ENCODE data around the gene ACCSL. TPM values are rescaled to one million over a fixed set of nuclear protein-coding genes. Genes with fewer than 3 reads are reported as not detected.
A peak's percentile ranks its signal among the peaks of the same experiment; 100 is the strongest.

ACCSL gene
- total RNA-seq, 2 donors from 2014 or later = 0.15 to 0.78 TPM

DNA sequence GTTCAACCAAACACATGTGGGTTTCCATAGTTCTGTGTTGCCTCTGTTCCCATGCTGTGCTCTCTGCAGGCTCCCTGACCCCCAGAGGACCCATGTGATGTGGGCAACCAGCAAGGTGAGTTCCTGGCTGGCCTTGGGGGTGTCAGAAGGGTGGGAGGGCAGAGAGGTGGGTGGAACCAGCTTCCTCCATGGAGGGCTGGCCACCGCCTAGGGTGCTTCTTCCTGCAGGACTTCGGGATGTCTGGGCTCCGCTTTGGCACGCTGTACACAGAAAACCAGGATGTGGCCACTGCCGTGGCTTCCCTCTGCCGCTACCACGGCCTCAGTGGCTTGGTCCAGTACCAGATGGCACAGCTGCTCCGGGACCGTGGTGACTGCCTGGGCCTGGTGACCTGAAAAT lies 33.2 kb downstream of the ACCSL start:
- ATAC-seq = no peak
- Mint-ChIP-seq H3K27ac (no peak overlapping the region), H3K4me3 (no peak overlapping the region), H3K27me3 (no peaks in the 10 kb centered on the region), H3K36me3 (ENCODE audit: low read depth) (peaks cover 5% of the 10 kb centered on the region), H3K4me1 (no peaks in the 10 kb centered on the region)
- no peak for DNase-seq
- H3K9me3 ChIP-seq (ENCODE audit: control insufficient read depth, low read length, poor library complexity, severe bottlenecking) = no peaks in the 10 kb centered on the region

GRCh38 chr11:44082645-44083044 lies 34.9 kb downstream of the ACCSL start:
- no peaks in the 10 kb centered on the region for H3K9me3 ChIP-seq (ENCODE audit: control insufficient read depth, low read length, poor library complexity, severe bottlenecking)
- ATAC-seq = no peak
- Mint-ChIP-seq H3K4me1 (no peaks in the 10 kb centered on the region), H3K4me3 (no peak overlapping the region), H3K27me3 (no peaks in the 10 kb centered on the region), H3K36me3 (ENCODE audit: low read depth) (peaks cover 3% of the 10 kb centered on the region), H3K27ac (no peak overlapping the region)
- DNase-seq = no peak

GRCh38 chr11:44083433-44083832 lies 35.7 kb downstream of the ACCSL start:
- DNase-seq (no peak), ATAC-seq (no peak)
- H3K4me3 Mint-ChIP-seq = no peak overlapping the region
- peaks cover 4% of the 10 kb centered on the region for H3K36me3 Mint-ChIP-seq (ENCODE audit: low read depth)
- H3K9me3 ChIP-seq (ENCODE audit: control insufficient read depth, low read length, poor library complexity, severe bottlenecking) = no peaks in the 10 kb centered on the region
- no peaks in the 10 kb centered on the region for H3K4me1 Mint-ChIP-seq
- no peaks in the 10 kb centered on the region for H3K27me3 Mint-ChIP-seq
- H3K27ac Mint-ChIP-seq = no peak overlapping the region

DNA sequence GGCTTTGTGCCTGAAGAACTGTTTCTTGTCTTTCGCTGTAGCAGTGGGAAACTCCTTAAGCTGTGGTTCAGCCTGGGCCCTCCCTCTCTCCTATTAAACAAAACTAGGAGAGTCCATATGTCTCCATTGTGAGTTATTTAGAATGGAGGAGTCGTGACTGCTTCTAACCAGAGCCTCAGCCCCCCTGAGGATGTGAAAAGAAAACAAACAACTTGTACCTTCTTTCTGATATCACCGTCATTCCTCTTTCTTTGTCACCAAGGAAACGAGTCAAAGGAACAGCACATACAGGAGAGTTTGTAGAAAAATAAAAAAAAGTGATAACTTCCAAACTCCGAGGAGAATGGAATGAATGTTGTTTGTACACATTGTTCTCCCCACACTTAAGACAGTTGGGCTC lies 36.1 kb downstream of the ACCSL start:
- DNase-seq = no peak
- Mint-ChIP-seq H3K4me1 (peaks cover 1% of the 10 kb centered on the region), H3K27me3 (no peaks in the 10 kb centered on the region), H3K27ac (no peak overlapping the region), H3K36me3 (ENCODE audit: low read depth) (peaks cover 3% of the 10 kb centered on the region), H3K4me3 (no peak overlapping the region)
- no peaks in the 10 kb centered on the region for H3K9me3 ChIP-seq (ENCODE audit: control insufficient read depth, low read length, poor library complexity, severe bottlenecking)
- no peak for ATAC-seq

- DNase-seq = no peak
- peaks cover 2% of the 10 kb centered on the region for H3K36me3 Mint-ChIP-seq (ENCODE audit: low read depth)
- no peaks in the 10 kb centered on the region for H3K27me3 Mint-ChIP-seq
- H3K4me1 Mint-ChIP-seq = peaks cover 5% of the 10 kb centered on the region
- H3K9me3 ChIP-seq (ENCODE audit: control insufficient read depth, low read length, poor library complexity, severe bottlenecking) = no peaks in the 10 kb centered on the region
- no peak overlapping the region for H3K4me3 Mint-ChIP-seq
- no peak overlapping the region for H3K27ac Mint-ChIP-seq
- no peak for ATAC-seq
Observed at GRCh38 chr11:44085330-44085729, 37.5 kb downstream of the ACCSL start.

DNA sequence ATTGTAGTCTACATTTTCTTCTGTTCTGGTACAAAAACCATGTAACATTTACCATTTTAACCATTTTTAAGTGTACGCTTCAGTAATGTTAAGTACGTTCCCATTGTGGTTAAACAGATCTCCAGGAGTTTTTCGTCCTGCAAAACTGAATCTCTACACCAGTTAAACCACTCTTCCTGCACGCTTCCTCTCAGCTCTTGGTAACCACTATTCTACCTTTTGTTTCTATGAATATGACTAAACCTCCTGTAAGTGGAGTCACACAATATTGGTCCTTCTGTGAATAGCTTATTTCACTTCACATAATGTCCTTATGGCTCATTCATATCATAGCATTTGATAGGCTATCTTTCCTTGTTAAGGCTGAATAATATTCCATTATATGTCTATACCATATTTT lies 40.6 kb downstream of the ACCSL start:
- DNase-seq (no peak), ATAC-seq (no peak)
- H3K9me3 ChIP-seq (ENCODE audit: control insufficient read depth, low read length, poor library complexity, severe bottlenecking) = no peaks in the 10 kb centered on the region
- peaks cover 4% of the 10 kb centered on the region for H3K36me3 Mint-ChIP-seq (ENCODE audit: low read depth)
- no peak overlapping the region for H3K4me3 Mint-ChIP-seq
- H3K4me1 Mint-ChIP-seq = peaks cover 7% of the 10 kb centered on the region
- no peaks in the 10 kb centered on the region for H3K27me3 Mint-ChIP-seq
- no peak overlapping the region for H3K27ac Mint-ChIP-seq

DNA sequence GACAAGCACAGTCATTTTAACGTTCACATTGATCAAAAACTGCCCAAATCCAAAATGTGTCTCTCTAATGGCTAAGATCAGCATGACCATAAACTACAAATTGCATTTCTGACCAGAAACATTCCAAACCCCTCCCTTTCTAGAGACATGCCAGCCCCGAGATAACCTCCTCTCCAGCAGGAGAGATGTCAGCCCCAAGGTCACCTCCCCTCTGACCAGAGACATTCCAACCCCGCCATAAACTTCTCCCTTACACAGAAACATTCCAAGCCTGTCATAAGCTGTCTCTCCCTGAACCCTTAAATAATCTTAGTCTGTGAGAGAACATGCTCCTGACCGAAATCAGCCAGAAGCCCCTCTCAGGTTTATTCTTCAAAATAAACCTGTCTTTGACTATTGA lies 41.1 kb downstream of the ACCSL start:
- no peak for DNase-seq
- ATAC-seq = no peak
- H3K9me3 ChIP-seq (ENCODE audit: control insufficient read depth, low read length, poor library complexity, severe bottlenecking) = no peaks in the 10 kb centered on the region
- no peak overlapping the region for H3K4me3 Mint-ChIP-seq
- peaks cover 4% of the 10 kb centered on the region for H3K36me3 Mint-ChIP-seq (ENCODE audit: low read depth)
- H3K4me1 Mint-ChIP-seq = peaks cover 7% of the 10 kb centered on the region
- no peaks in the 10 kb centered on the region for H3K27me3 Mint-ChIP-seq
- no peak overlapping the region for H3K27ac Mint-ChIP-seq

DNA sequence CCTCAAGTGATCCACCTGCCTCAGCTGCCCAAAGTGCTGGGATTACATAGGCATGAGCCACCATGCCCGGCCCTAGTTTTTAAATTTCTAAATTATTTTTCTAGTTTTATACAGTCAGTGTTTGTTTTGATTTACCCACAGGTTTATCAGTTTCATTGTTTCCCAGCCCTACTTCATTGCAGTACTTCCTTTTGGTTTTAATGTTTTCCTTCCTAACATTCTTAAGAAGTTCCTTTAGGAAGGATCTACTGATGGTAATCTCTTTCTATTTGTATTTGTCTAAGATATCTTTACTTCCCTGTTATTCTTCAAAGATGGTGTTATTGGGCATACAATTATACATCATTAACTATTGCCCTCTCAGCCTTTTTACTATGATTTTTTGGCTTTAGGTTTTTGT lies 42.8 kb downstream of the ACCSL start:
- peaks cover 18% of the 10 kb centered on the region for H3K4me1 Mint-ChIP-seq
- no peak for ATAC-seq
- H3K27ac Mint-ChIP-seq = no peak overlapping the region
- no peaks in the 10 kb centered on the region for H3K9me3 ChIP-seq (ENCODE audit: control insufficient read depth, low read length, poor library complexity, severe bottlenecking)
- H3K36me3 Mint-ChIP-seq (ENCODE audit: low read depth) = peaks cover 4% of the 10 kb centered on the region
- no peak overlapping the region for H3K4me3 Mint-ChIP-seq
- no peak for DNase-seq
- no peaks in the 10 kb centered on the region for H3K27me3 Mint-ChIP-seq

- peaks cover 3% of the 10 kb centered on the region for H3K36me3 Mint-ChIP-seq (ENCODE audit: low read depth)
- peak overlapping the region; percentile 29 for H3K27ac Mint-ChIP-seq
- peak; percentile 58 to 69 (median 61) for DNase-seq
- no peaks in the 10 kb centered on the region for H3K9me3 ChIP-seq (ENCODE audit: control insufficient read depth, low read length, poor library complexity, severe bottlenecking)
- peaks cover 29% of the 10 kb centered on the region for H3K4me1 Mint-ChIP-seq
- peak; percentile 51 for ATAC-seq
- H3K27me3 Mint-ChIP-seq = no peaks in the 10 kb centered on the region
- peak overlapping the region; percentile 36 for H3K4me3 Mint-ChIP-seq
Observed at GRCh38 chr11:44094260-44094868, 46.6 kb downstream of the ACCSL start.

DNA sequence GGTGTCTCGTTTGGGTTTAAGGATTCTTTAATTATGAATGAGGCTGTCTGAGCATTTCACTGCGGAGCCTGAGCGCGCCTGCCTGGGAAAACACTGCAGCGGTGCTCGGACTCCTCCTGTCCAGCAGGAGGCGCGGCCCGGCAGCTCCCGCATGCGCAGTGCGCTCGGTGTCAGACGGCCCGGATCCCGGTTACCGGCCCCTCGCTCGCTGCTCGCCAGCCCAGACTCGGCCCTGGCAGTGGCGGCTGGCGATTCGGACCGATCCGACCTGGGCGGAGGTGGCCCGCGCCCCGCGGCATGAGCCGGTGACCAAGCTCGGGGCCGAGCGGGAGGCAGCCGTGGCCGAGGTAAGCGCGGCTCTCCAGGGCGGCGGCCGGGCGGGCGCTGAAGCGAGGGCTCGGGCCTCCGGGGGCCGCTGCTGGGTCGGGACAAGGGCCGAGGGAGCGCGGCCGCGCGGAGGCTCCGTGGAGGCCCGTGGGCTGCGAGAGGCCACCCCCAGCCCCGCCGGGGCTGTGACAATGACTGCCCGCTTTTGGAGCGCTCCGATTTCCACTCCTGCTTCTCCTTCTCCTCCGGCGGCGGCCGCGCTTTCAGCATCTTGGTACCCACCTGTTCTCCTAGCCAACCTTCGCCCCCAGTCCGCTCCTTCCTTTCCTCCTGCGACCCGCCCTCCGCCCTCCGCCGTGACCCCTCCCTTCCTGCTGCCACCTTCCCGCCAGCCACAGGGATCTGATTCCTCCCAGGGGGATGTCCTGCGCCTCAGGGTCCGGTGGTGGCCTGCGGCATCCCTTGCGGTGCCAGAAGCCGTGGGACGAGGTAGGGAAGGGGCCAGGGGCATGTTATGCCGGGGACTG lies 48.0 kb downstream of the ACCSL start, which contains the start of gene EXT2:
TSS of gene EXT2 (plus strand) at position 173 of the 854 bp plus-strand sequence. CDS start 12,035 bp downstream, outside the sequence.
- H3K36me3 Mint-ChIP-seq (ENCODE audit: low read depth) = peaks cover 4% of the 10 kb centered on the region
- no peaks in the 10 kb centered on the region for H3K27me3 Mint-ChIP-seq
- peaks cover 32% of the 10 kb centered on the region for H3K4me1 Mint-ChIP-seq

GRCh38 chr11:44096360-44097185 lies 48.8 kb downstream of the ACCSL start:
- no peak for ATAC-seq
- peaks cover 2% of the 10 kb centered on the region for H3K36me3 Mint-ChIP-seq (ENCODE audit: low read depth)
- no peaks in the 10 kb centered on the region for H3K9me3 ChIP-seq (ENCODE audit: control insufficient read depth, low read length, poor library complexity, severe bottlenecking)
- H3K4me3 Mint-ChIP-seq = peak overlapping the region; percentile 86
- H3K4me1 Mint-ChIP-seq = peaks cover 30% of the 10 kb centered on the region
- peak overlapping the region; percentile 70 for H3K27ac Mint-ChIP-seq
- no peak for DNase-seq
- H3K27me3 Mint-ChIP-seq = no peaks in the 10 kb centered on the region

More for the DNA sequence above, 48.0 kb downstream of the ACCSL start, which contains the start of gene EXT2:
- peak within 1 kb of the TSS; percentile 70 for H3K27ac Mint-ChIP-seq
- H3K4me3 Mint-ChIP-seq = peak within 1 kb of the TSS; percentile 86
- H3K9me3 ChIP-seq (ENCODE audit: control insufficient read depth, low read length, poor library complexity, severe bottlenecking) = no peaks in the 10 kb centered on the region
- ATAC-seq (peak; percentile 96), DNase-seq (peak; percentile 78 to 84 (median 81))

- H3K36me3 Mint-ChIP-seq (ENCODE audit: low read depth) = peaks cover 2% of the 10 kb centered on the region
- DNase-seq = no peak
- H3K9me3 ChIP-seq (ENCODE audit: control insufficient read depth, low read length, poor library complexity, severe bottlenecking) = no peaks in the 10 kb centered on the region
- peaks cover 38% of the 10 kb centered on the region for H3K4me1 Mint-ChIP-seq
- H3K27me3 Mint-ChIP-seq = no peaks in the 10 kb centered on the region
- ATAC-seq = no peak
- no peak overlapping the region for H3K4me3 Mint-ChIP-seq
- H3K27ac Mint-ChIP-seq = no peak overlapping the region
Observed at GRCh38 chr11:44097821-44098220, 50.0 kb downstream of the ACCSL start.

DNA sequence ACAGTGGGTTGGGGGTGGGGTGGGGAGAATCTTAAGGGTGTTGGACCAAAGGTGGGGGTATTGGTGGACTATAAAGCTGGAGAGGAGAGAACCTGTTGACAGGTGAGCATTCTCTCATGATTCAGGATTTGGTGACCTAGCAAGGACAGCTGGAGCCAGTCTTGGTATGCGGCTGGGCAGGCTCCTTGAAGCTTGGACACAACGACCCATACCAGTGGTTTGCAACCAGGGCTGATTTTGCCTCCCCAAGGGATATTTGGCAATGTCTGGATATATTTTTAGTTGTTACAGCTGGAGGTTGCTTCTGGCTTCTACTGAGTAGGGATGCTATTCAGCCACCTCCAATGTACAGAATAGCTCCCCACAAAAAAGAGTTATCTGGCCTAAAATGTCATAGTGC lies 53.3 kb downstream of the ACCSL start:
- Mint-ChIP-seq H3K27ac (no peak overlapping the region), H3K36me3 (ENCODE audit: low read depth) (peaks cover 2% of the 10 kb centered on the region), H3K4me1 (peaks cover 34% of the 10 kb centered on the region), H3K27me3 (no peaks in the 10 kb centered on the region), H3K4me3 (no peak overlapping the region)
- ATAC-seq (no peak), DNase-seq (no peak)
- no peaks in the 10 kb centered on the region for H3K9me3 ChIP-seq (ENCODE audit: control insufficient read depth, low read length, poor library complexity, severe bottlenecking)

All from T-helper 17 cell (primary cell).